Activated CD4-positive, alpha-beta memory T cell treated with anti-CD3 and anti-CD28 coated beads, Interleukin-2, amount 10 ng/mL, durations not matched to agents 7 days and 5 days (primary cell): Measurements from ENCODE around the gene NEDD4L. TPM values are rescaled to one million over a fixed set of nuclear protein-coding genes. Genes with fewer than 3 reads are reported as not detected.
"Not testable (repeated sequence)": the region's sequence is repeated elsewhere in the genome, so short reads cannot be mapped to it uniquely, and the experiment has no call there.

ENCODE experiments used
- CTCF ChIA-PET: fragments of 350-600 bp; sonication (Branson Sonifier 250); formaldehyde crosslinking; loops from one replicate; lab custom pipeline; 2021; ENCODE audit warnings: antibody characterized with exemption, inconsistent platforms; lab: Charles Lee
- POLR2A ChIA-PET: fragments of 350-600 bp; sonication (Branson Sonifier 250); formaldehyde crosslinking; loops from one replicate; lab custom pipeline; 2021; ENCODE audit warnings: antibody characterized with exemption; lab: Charles Lee
- DNase-seq: peaks from one replicate; pipeline ENCODE4 v3.0.0-alpha.2; 2020
- H3K27ac Mint-ChIP-seq: one replicate; pipeline ENCODE4 v1.8.0; 2021; ENCODE audit warnings: mild to moderate bottlenecking, mixed read lengths
- H3K27me3 Mint-ChIP-seq: one replicate; pipeline ENCODE4 v1.8.0; 2021; ENCODE audit warnings: mixed read lengths
- H3K36me3 Mint-ChIP-seq: one replicate; pipeline ENCODE4 v1.8.0; 2021; ENCODE audit warnings: low read depth, mixed read lengths
- H3K4me1 Mint-ChIP-seq: one replicate; pipeline ENCODE4 v1.8.0; 2021; ENCODE audit warnings: mixed read lengths
- H3K4me3 Mint-ChIP-seq: one replicate; pipeline ENCODE4 v1.8.0; 2021; ENCODE audit warnings: mild to moderate bottlenecking, mixed read lengths
- H3K9me3 Mint-ChIP-seq: one replicate; pipeline ENCODE4 v1.8.0; 2021; ENCODE audit warnings: mixed read lengths
- total RNA-seq, 2 experiments: library from RNA; stranded (reverse); gene quantifications; one replicate each; pipeline ENCODE4 v1.2.3, GENCODE V29; 2021

Gene NEDD4L
- total RNA-seq, 2 experiments from 2014 or later, result 4.6 to 5.8 TPM

GRCh38 chr18:58264075-58264474 lies 220.0 kb downstream of the NEDD4L start:
- no peaks in the 10 kb centered on the region for H3K9me3 Mint-ChIP-seq
- no peak overlapping the region for H3K27ac Mint-ChIP-seq
- ChIA-PET POLR2A (no interaction called here), CTCF (no interaction called here)
- peaks cover 6% of the 10 kb centered on the region for H3K27me3 Mint-ChIP-seq
- no peak overlapping the region for H3K4me3 Mint-ChIP-seq
- DNase-seq, result no peak
- H3K4me1 Mint-ChIP-seq, result no peaks in the 10 kb centered on the region
- no peaks in the 10 kb centered on the region for H3K36me3 Mint-ChIP-seq

- H3K27me3 Mint-ChIP-seq, result peaks cover 3% of the 10 kb centered on the region
- no peaks in the 10 kb centered on the region for H3K36me3 Mint-ChIP-seq
Observed at GRCh38 chr18:58264840-58265239, 220.8 kb downstream of the NEDD4L start.

GRCh38 chr18:58265489-58265888 lies 221.5 kb downstream of the NEDD4L start:
- H3K4me1 Mint-ChIP-seq, H3K27ac Mint-ChIP-seq, H3K36me3 Mint-ChIP-seq, H3K9me3 Mint-ChIP-seq, DNase-seq, POLR2A ChIA-PET, H3K27me3 Mint-ChIP-seq, CTCF ChIA-PET, H3K4me3 Mint-ChIP-seq: not testable (repeated sequence)

More at GRCh38 chr18:58264840-58265239, 220.8 kb downstream of the NEDD4L start:
- H3K27ac Mint-ChIP-seq, result no peak overlapping the region
- ChIA-PET POLR2A (no interaction called here), CTCF (no interaction called here)
- H3K4me1 Mint-ChIP-seq, result no peaks in the 10 kb centered on the region
- H3K9me3 Mint-ChIP-seq, result no peaks in the 10 kb centered on the region
- no peak overlapping the region for H3K4me3 Mint-ChIP-seq
- DNase-seq, result no peak

- Mint-ChIP-seq H3K36me3 (no peaks in the 10 kb centered on the region), H3K27me3 (peaks cover 2% of the 10 kb centered on the region), H3K4me3 (no peak overlapping the region), H3K27ac (no peak overlapping the region), H3K9me3 (no peaks in the 10 kb centered on the region), H3K4me1 (no peaks in the 10 kb centered on the region)
- no peak for DNase-seq
- ChIA-PET CTCF (interaction anchor here (0.6 kb wide), 1 partner anchor 737 kb away, joined by 6 read pairs; no protein-coding TSS in a partner anchor), POLR2A (no interaction called here)
Observed at GRCh38 chr18:58266291-58266690, 222.3 kb downstream of the NEDD4L start.

GRCh38 chr18:58267493-58267892 lies 223.5 kb downstream of the NEDD4L start:
- Mint-ChIP-seq H3K27me3 (peaks cover 2% of the 10 kb centered on the region), H3K36me3 (no peaks in the 10 kb centered on the region), H3K27ac (no peak overlapping the region), H3K4me3 (no peak overlapping the region), H3K9me3 (no peaks in the 10 kb centered on the region), H3K4me1 (peaks cover under 1% of the 10 kb centered on the region)
- ChIA-PET CTCF (no interaction called here), POLR2A (no interaction called here)
- DNase-seq, result no peak

- Mint-ChIP-seq H3K27me3 (peaks cover 2% of the 10 kb centered on the region), H3K27ac (no peak overlapping the region), H3K9me3 (no peaks in the 10 kb centered on the region), H3K4me3 (no peak overlapping the region), H3K36me3 (no peaks in the 10 kb centered on the region), H3K4me1 (peaks cover 6% of the 10 kb centered on the region)
- ChIA-PET CTCF (no interaction called here), POLR2A (no interaction called here)
- no peak for DNase-seq
Observed at GRCh38 chr18:58268849-58269248, 224.8 kb downstream of the NEDD4L start.

GRCh38 chr18:58269931-58270330 lies 225.9 kb downstream of the NEDD4L start:
- no peaks in the 10 kb centered on the region for H3K9me3 Mint-ChIP-seq
- H3K4me3 Mint-ChIP-seq, result no peak overlapping the region
- POLR2A ChIA-PET, result no interaction called here
- H3K4me1 Mint-ChIP-seq, result peaks cover 6% of the 10 kb centered on the region
- DNase-seq, result no peak
- no peaks in the 10 kb centered on the region for H3K36me3 Mint-ChIP-seq
- peaks cover 2% of the 10 kb centered on the region for H3K27me3 Mint-ChIP-seq
- CTCF ChIA-PET, result no interaction called here
- no peak overlapping the region for H3K27ac Mint-ChIP-seq

- Mint-ChIP-seq H3K4me3 (no peak overlapping the region), H3K4me1 (peaks cover 6% of the 10 kb centered on the region), H3K27me3 (no peaks in the 10 kb centered on the region), H3K27ac (no peak overlapping the region), H3K36me3 (no peaks in the 10 kb centered on the region), H3K9me3 (no peaks in the 10 kb centered on the region)
- CTCF ChIA-PET, result no interaction called here
- DNase-seq, result no peak
- POLR2A ChIA-PET, result no interaction called here
Observed at GRCh38 chr18:58270396-58270795, 226.4 kb downstream of the NEDD4L start.

- no peaks in the 10 kb centered on the region for H3K9me3 Mint-ChIP-seq
- no peak overlapping the region for H3K4me3 Mint-ChIP-seq
- H3K4me1 Mint-ChIP-seq, result peaks cover 6% of the 10 kb centered on the region
- no peaks in the 10 kb centered on the region for H3K36me3 Mint-ChIP-seq
- no peaks in the 10 kb centered on the region for H3K27me3 Mint-ChIP-seq
- ChIA-PET CTCF (no interaction called here), POLR2A (no interaction called here)
- DNase-seq, result no peak
- no peak overlapping the region for H3K27ac Mint-ChIP-seq
Observed at GRCh38 chr18:58271770-58272169, 227.7 kb downstream of the NEDD4L start.

GRCh38 chr18:58272209-58272608 lies 228.2 kb downstream of the NEDD4L start:
- H3K4me3 Mint-ChIP-seq, result no peak overlapping the region
- ChIA-PET CTCF (interaction anchor here (1.2 kb wide), 1 partner anchor 91 kb away, joined by 3 read pairs; no protein-coding TSS in a partner anchor), POLR2A (no interaction called here)
- DNase-seq, result no peak
- H3K9me3 Mint-ChIP-seq, result no peaks in the 10 kb centered on the region
- H3K36me3 Mint-ChIP-seq, result no peaks in the 10 kb centered on the region
- no peaks in the 10 kb centered on the region for H3K27me3 Mint-ChIP-seq
- no peak overlapping the region for H3K27ac Mint-ChIP-seq
- H3K4me1 Mint-ChIP-seq, result peaks cover 6% of the 10 kb centered on the region

- CTCF ChIA-PET, result interaction anchor here (1.2 kb wide), 1 partner anchor 92 kb away, joined by 3 read pairs; no protein-coding TSS in a partner anchor
- no peaks in the 10 kb centered on the region for H3K27me3 Mint-ChIP-seq
- no peak for DNase-seq
Observed at GRCh38 chr18:58272779-58273435, 228.9 kb downstream of the NEDD4L start.

GRCh38 chr18:58275176-58275575 lies 231.2 kb downstream of the NEDD4L start:
- no peaks in the 10 kb centered on the region for H3K27me3 Mint-ChIP-seq
- ChIA-PET CTCF (no interaction called here), POLR2A (no interaction called here)
- no peak overlapping the region for H3K27ac Mint-ChIP-seq
- H3K4me1 Mint-ChIP-seq, result peaks cover 6% of the 10 kb centered on the region
- no peaks in the 10 kb centered on the region for H3K9me3 Mint-ChIP-seq
- H3K36me3 Mint-ChIP-seq, result no peaks in the 10 kb centered on the region
- no peak for DNase-seq
- H3K4me3 Mint-ChIP-seq, result no peak overlapping the region

More at GRCh38 chr18:58272779-58273435, 228.9 kb downstream of the NEDD4L start:
- Mint-ChIP-seq H3K4me1 (peaks cover 6% of the 10 kb centered on the region), H3K27ac (no peak overlapping the region), H3K9me3 (no peaks in the 10 kb centered on the region), H3K36me3 (no peaks in the 10 kb centered on the region), H3K4me3 (no peak overlapping the region)
- POLR2A ChIA-PET, result no interaction called here

- DNase-seq, result no peak
- peaks cover 6% of the 10 kb centered on the region for H3K4me1 Mint-ChIP-seq
- POLR2A ChIA-PET, result no interaction called here
- H3K9me3 Mint-ChIP-seq, result no peaks in the 10 kb centered on the region
- CTCF ChIA-PET, result no interaction called here
- H3K27ac Mint-ChIP-seq, result no peak overlapping the region
- H3K36me3 Mint-ChIP-seq, result no peaks in the 10 kb centered on the region
- H3K4me3 Mint-ChIP-seq, result no peak overlapping the region
- no peaks in the 10 kb centered on the region for H3K27me3 Mint-ChIP-seq
Observed at GRCh38 chr18:58276789-58277739, 233.0 kb downstream of the NEDD4L start.
